Stimulated activated CD4-positive, alpha-beta T cell treated with anti-CD3 and anti-CD28 coated beads, TNF-alpha, amount 100 ng/mL, for 4 hours (primary cell): ENCODE data around the gene SV2B.

Experiments
- DNase-seq, 3 experiments: peaks; one replicate each; pipeline ENCODE4 v3.0.0-alpha.2; 2020; ENCODE audit warnings: low read depth in 3 of 3

The SV2B gene

DNA sequence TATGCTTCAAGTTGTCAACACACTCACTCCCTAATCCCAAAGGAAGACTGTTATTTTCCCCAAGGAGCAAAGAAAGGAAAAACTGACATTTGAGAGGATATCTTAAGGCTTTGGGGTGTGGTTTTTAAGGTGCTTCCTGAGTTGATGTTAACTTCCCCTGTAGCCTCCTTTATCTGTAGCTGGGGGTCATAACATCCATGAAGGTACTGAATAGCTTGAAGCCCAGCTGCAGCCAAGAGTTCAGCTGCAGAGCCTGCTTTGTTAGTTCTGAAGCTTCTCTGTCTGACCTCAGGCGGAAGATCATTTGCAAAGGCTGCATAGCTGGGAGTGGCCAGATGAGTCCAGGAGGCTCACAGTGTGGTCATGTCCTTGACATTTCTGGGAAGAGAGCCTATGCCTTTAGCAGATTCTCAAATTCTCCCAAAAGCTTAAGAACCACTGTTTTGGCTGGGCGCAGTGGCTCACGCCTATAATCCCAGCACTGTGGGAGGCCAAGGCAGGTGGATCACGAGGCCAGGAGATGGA, 165.4 kb downstream of the SV2B start:
- DNase-seq, result no peak

GRCh38 chr15:91268510-91268909, 168.5 kb downstream of the SV2B start:
- no peak for DNase-seq

- no peak for DNase-seq
These were observed 170.7 kb downstream of the SV2B start for GRCh38 chr15:91270747-91271146.

DNA sequence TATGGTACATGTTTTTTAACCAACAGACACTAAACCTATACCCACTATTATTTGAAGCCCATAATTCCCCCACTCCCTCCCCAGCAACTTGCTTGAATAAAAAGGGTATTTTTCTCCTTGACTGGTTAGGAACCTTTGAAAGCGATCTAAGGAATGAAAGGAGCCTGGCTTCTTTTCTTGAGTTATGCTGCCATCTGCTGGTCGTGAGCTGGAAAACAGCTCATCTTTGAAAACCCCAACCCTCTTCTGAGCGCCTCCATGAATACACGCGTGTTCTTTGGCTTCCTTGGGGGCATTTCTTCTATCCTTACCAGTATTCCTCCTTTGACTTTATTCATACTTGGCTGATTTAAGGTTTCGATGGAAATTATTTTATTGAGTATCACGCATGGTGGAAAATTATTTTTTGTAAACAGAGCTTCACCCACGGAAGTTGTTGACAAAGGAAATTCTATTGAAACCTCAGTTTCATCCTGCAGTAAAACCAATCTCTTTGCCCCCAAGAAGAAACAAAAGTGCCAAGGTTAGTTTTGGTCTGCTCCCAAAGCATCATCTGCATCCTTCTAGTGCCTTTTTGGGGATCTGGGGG, 171.6 kb downstream of the SV2B start:
- peak; percentile 18 to 39 (median 27) for DNase-seq

GRCh38 chr15:91275844-91276243, 175.8 kb downstream of the SV2B start:
- no peak for DNase-seq

DNA sequence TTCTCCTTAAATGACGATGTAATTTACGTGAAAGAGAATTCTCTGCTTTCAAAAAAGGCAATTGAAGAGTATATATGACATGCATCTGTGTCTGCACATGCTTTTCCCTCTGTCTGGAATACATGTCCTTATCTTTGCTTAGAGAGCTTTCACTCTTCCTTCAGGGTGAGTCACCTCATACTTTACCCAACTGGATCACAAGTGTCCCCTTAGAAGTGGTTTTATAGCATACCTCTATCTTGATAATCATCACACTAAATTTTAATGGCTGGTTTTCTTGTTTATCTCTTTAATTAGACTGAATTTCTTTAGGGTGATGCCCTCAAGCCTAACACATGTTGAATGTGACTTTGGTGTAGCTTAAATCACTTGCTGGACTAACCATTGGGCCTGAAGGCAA, 178.9 kb downstream of the SV2B start:
- DNase-seq, result no peak

- no peak for DNase-seq
These were observed 179.4 kb downstream of the SV2B start for GRCh38 chr15:91279486-91279885.

DNA sequence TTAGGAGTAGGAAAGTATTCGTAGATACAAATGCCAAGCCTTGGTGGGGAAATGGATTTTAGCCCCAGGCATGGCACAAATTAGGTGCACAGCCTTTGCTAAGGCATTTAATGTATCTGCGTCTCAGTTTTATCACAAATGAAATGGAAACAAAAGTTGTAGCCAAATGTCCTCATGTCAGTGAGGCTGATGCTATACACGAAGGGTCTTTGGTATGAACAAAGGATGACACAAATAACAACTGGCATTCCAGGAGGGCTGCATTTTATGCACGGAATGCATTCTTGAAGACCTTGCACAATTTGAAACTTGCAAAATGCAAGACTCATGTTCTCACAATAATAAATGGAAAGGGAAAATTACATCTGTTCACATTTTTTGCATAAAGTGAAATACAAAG, 181.9 kb downstream of the SV2B start:
- no peak for DNase-seq

- DNase-seq, result no peak
These were observed 182.4 kb downstream of the SV2B start for GRCh38 chr15:91282486-91282885.

DNA sequence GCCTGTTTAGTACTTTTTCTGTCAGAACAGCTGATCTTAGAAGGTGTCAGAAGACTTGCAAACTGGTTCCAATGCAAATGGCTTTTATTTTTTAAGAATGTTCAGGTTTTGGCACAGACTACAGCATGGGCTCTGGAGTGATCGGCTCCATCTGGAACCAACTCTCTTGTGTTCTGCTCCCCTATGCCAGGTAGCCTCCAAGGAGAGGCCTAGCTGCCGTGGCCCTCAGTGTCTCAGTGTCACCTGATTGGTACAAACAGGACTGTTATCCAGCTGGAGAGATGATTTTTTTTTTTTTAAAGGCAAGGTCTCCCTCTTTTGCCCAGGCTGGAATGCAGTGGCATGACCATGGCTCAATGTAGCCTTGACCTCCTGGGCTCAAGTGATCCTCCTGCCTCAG, 183.1 kb downstream of the SV2B start:
- DNase-seq, result no peak

DNA sequence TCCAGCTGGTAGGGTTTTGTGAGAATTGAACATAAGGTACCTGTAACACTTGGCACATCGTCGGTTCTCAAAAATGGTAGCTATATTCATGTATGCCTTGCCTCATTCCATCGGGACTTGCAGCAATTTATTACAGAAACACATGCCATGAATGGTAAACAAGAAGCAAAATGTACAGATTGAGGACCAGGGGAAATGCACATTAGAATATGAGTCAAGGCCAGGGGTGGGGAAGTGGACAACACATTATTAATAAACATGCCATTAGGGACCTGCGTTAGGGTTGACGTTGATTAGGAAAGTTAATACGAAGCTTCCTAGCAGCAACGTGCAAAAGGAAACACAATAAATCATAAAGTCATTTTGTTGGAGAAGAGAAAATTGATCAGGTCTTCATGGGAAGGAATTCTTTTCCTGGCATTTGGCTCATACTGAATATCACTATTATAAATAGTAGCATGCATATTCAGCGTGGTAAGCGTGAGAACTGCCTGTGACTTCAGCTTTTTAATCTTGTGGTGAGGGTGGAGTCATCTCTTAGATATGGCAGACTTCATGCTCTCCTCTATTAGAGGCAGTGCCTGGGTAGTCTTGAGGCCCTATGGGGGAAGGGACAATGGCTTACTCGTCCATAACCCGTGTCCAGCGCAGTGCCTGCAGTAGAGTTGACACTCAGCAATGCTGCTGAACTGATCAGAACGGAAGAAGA, 184.9 kb downstream of the SV2B start:
- DNase-seq, result no peak

- DNase-seq, result no peak
These were observed 189.3 kb downstream of the SV2B start for GRCh38 chr15:91289324-91289723.

- DNase-seq, result no peak
These were observed 190.5 kb downstream of the SV2B start for GRCh38 chr15:91290553-91290952.

DNA sequence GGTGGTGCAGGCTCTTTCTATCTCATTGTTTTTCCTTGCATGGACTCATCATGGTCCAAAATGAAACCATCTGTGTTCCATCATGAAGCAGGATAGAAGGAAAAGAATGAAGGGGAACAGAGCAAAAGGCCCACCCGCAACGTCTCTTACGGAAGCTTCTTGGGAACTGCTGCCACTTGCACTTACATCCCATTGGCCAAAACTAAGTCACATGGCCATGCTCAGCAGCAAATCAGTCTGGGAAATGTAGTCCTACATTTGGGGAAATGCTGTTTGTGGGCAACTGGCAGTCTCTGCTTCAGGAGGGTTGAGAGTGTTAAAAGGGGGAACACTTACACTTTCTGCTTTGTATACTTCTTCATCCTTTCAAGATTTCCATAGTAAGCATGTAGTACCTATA, 191.6 kb downstream of the SV2B start:
- no peak for DNase-seq

GRCh38 chr15:91294344-91294743, 194.3 kb downstream of the SV2B start:
- DNase-seq, result no peak

DNA sequence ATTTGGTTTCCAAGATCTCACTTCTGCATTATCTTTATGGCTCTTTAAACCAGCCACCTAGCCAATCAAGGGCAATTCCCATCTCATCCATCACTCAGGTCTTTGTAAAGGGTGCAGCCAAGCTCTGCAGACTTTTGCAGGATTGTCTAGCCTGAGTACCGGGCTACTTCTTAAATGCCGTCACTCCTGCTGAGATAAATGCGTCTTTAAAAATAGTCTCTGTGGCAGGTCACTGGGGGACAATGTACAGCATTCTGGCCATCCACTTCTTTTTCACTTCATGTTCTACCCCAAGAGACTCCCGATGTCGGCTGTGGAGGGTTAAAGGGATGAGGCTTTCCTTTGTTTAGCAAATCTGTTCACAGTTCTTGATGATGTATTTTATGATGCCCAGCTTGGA, 194.7 kb downstream of the SV2B start:
- no peak for DNase-seq

DNA sequence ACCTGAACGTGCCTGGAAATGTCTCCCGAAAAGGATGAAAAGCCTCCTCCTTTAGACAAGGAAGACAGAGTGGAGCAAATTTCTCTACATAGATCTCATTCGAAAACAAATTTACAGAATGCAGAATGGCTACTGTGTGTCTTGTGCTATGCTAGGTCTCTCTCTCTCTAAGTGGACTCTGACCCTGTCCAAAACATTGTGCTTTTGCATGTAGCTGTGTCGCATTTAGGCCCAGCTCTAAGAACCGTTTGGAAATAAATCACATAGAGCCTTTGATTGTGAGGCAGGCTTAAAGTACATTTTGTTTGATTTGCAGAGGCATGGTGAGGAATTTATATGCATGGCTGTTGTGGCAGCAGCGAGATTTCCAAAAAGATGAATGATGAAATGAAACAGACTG, 198.0 kb downstream of the SV2B start:
- DNase-seq, result no peak

DNA sequence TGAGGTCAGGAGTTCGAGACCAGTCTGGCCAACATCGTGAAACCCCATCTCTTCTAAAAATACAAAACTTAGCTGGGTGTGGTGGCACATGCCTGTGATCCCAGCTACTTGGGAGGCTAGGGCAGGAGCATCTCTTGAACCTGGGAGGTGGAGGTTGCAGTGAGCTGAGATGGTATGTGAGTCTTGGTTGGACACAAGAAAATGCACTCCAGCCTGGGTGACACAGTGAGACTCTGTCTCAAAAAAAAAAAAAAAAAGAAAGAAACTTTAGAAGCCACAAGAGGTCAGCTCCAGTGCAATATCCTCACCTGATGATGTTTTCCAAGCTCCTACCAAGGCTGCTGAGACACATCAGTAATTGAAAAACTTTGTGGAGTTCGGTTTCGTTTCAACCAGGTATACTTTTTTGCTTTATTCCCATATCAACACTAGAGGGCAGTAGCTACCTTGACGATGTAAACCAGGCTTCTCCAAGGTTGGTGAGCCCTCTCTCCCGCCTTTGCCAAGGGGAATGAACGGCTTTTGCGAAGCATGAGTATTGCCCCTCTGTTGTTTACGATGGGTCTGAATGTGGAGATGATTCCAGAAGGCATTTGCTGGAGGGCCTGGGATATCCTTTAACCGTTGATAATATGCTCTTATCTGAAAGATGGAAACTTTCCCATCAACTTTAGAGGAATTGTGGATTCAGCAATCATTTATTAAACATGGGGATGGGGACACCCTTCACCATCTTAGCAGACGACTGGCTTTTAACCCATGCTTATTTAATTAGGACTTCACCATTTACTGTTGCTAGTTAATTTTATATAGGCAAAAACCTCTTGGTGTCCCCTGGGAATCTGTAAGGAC, 202.8 kb downstream of the SV2B start:
- no peak for DNase-seq

DNA sequence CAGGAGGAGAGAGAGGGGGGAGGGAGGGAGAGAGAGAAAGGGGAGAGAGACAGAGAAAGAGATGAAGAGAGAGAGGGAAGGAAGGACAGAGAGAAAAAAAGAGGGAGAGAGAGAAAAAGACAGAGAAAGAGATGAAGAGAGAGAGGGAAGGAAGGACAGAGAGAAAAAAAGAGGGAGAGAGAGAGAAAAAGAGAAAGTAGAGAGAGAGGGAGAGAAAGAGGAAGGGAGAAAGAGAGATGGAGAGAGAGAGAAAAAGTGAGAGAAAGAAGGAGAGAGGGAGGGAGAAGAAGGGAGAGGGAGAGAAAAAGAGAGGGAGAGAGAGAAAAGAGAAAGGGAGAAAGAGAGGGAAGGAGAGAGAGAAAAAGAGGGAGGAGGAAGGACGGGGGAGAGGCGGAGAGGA, 204.2 kb downstream of the SV2B start:
- no peak for DNase-seq

GRCh38 chr15:91304786-91305185, 204.7 kb downstream of the SV2B start:
- no peak for DNase-seq

DNA sequence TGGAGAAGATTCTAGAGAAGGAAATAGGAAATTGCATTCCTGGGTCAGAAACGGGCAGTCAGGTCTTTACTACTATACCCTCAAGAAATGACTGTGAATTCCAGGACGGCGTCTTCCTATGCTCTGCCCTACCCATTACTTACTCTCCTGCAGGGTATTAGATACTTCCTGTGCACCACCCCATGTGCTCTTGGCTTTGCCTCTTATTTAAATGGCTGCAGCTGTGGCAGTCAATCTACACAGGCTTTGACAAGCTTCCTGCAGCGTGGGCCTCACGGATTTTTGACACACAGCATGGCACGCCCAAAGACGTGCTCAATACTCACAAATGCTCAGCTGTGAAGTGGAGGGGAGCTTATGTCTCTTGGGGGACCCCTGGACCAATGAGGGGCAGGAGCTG, 206.1 kb downstream of the SV2B start:
- DNase-seq, result no peak

DNA sequence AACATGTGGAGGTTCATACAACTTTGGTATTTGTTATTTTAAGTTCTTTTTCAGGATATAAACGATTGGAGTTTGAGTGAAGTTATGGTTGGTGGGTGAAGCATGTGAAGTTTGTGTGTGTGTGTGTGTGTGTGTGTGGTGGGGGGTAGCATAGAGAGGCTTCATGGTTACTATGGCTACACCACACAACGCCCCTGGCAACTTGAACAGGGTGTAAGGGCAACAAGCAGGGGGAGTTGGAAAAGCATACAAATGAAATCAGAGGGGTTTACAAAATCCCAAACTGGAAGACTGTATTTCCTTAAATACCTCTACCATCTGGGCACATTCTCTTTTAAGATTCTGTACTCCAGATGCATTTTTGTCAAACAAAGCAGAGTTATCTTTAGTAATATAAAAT, 207.5 kb downstream of the SV2B start:
- DNase-seq, result no peak

DNA sequence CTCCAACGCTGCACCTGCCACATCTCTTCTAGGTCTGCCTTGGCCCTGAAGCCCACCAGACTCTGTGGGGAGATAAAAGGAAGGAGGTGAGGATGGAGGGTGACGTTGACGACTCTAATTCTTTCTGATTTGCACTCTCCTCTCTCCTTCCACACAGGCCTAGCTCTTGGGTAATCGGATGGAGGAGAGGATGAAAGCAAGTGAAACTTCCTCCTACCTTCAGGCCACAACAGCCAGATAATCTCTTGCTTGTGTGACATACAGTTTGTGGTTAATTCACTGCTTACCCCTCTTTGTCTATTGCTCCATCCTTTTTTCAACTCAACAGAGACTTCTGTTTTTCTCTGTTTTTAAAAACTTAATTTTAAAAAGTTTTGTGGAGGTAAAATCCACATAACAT, 208.1 kb downstream of the SV2B start:
- no peak for DNase-seq
